Heart right ventricle (tissue), 16 donors: ENCODE results near the gene CNTN4. TPM values are rescaled to one million over a fixed set of nuclear protein-coding genes. Genes with fewer than 3 reads are reported as not detected.

Experiments used
- ATAC-seq, 8 donors: fragments of 200-7000 bp; cut with Tn5 transposase; one replicate each; pipeline ENCODE4 v1.9.1; 2020; ENCODE audit warnings: mild to moderate bottlenecking in 8 of 8, moderate library complexity in 8 of 8, moderate number of reproducible peaks in 1 of 8
- DNase-seq, 2 donors: peaks; one replicate each; pipeline ENCODE4 v3.0.0-alpha.2; 2020
- H3K27ac ChIP-seq, 10 donors: fragments of 200-600 bp; sonication (generic) in 2 of 10; one replicate each; pipeline versions ENCODE4 v1.5.0 to v1.8.0; 2020 to 2022; ENCODE audit warnings: mild to moderate bottlenecking in 3 of 10
- H3K27me3 ChIP-seq, 7 donors: fragments of 200-600 bp; one replicate each; pipeline ENCODE4 v1.8.0; 2021 to 2022; ENCODE audit warnings: mild to moderate bottlenecking in 2 of 7
- H3K36me3 ChIP-seq, 9 donors: fragments of 200-600 bp; sonication (generic) in 1 of 9; one replicate each; pipeline versions ENCODE4 v1.5.0 to v1.8.0; 2020 to 2022; ENCODE audit warnings: mild to moderate bottlenecking in 2 of 9
- H3K4me1 ChIP-seq, 9 donors: fragments of 200-600 bp; sonication (generic) in 1 of 9; one replicate each; pipeline versions ENCODE4 v1.5.0 to v1.8.0; 2020 to 2022; ENCODE audit warnings: mild to moderate bottlenecking in 4 of 9
- H3K4me3 ChIP-seq, 10 donors: fragments of 200-600 bp; sonication (generic) in 2 of 10; one replicate each; pipeline versions ENCODE4 v1.5.0 to v1.8.0; 2020 to 2022; ENCODE audit warnings: mild to moderate bottlenecking in 7 of 10, moderate library complexity in 2 of 10
- H3K9me3 ChIP-seq, 11 donors: fragments of 200-600 bp in 10 of 11; sonication (generic) in 2 of 11; one replicate each; pipeline versions ENCODE4 v1.5.0 to v1.8.0; 2013 to 2022; ENCODE audit warnings: mild to moderate bottlenecking in 2 of 11, control low read depth in 1 of 11, moderate library complexity in 1 of 11
- CTCF ChIP-seq, 9 donors: fragments of 200-600 bp; sonication (generic) in 2 of 9; IDR thresholded peaks; one replicate each; pipeline versions ENCODE4 v1.5.0 to v1.8.0; 2021 to 2022; ENCODE audit warnings: antibody characterized with exemption in 9 of 9, mild to moderate bottlenecking in 5 of 9, moderate library complexity in 1 of 9
- WGBS, 2 donors: extraction: QIAGEN DNeasy Blood & Tissue Kit; methylation state at CpG; one replicate each; pipeline ENCODE4 v1.1.7; 2013; ENCODE audit warnings: inconsistent platforms in 1 of 2; 5-methylcytosine and 5-hydroxymethylcytosine counted together
- intact Hi-C, 10 donors: fragments of 100-400 bp; cut with DNase I; formaldehyde crosslinking; loops; one replicate each; pipeline versions ENCODE4 v1.11.1 to v1.14.2; 2022
- polyA plus RNA-seq, 2 donors: library from polyadenylated mRNA; stranded (reverse); fragments of 200-250 nt; gene quantifications; one replicate each; pipeline ENCODE4 v1.2.3, GENCODE V29; 2013
- total RNA-seq, 10 donors: library from RNA; stranded (reverse); fragmentation: NEBNext Ultra II Directional in 3 of 10; extraction: Animal tissue kit (Norgen Biotek cat#: 25700) in 3 of 10; gene quantifications; one replicate each; pipeline versions ENCODE4 v1.2.1 to v1.2.4, GENCODE V29; 2021 to 2023
- donor health status: Arrhythmogenic right ventricular cardiomyopathy.
- donor health status: ischemic (EF 13 %, LVEDD 7.1; RV severe dilation, severe dysfunction).
- donor health status: healthy with polysubstance abuse.
- donor health status: DM: no; HTN: yes; CAD: no.
- donor health status: DM: no; HTN: no; CAD: no.
- donor health status: ischemic (EF 25% LVEDD 6.9; RV normal size, moderate dysfunction).
- donor health status: ischemic (EF 25% LVEDD 5.7; RV mildly dilated, moderate dysfunction).
- donor health status: healthy.
- donor health status: DM: yes; HTN: yes; CAD: no.
- donor health status: Ischemic cardiomyopathy.
- donor health status: ischemic (EF 35%, LVEDD 5.7; RV mildly dilated, moderate dysfunction).
- donor health status: nonischemic (EF 11% LVEDD 7.7; RV severe dilation, severe dysfunction).
- donor health status: DM: yes; HTN: yes; CAD: no.
- donor health status: PGD.
- donor health status: ischemic (EF 29% LVEDD 5.4; RV normal size, mild dysfunction).
- donor health status: nonischemic (EF 23%, LVEDD 6.1; RV moderate dilation, normal function).

Gene CNTN4
- total and polyA plus RNA-seq, 12 donors = 0.48 to 4.7 (median 2.5) TPM

- no peaks in the 10 kb centered on the region for H3K9me3 ChIP-seq
- H3K36me3 ChIP-seq = no peaks in the 10 kb centered on the region
- intact Hi-C loops = no loop called here
- H3K4me3 ChIP-seq = no peak overlapping the region
- DNase-seq (no peak), ATAC-seq (no peak)
- WGBS, 2 donors = 28 to 38% methylated on average over 1 of the region's 1 CpG
- no peak for TF ChIP-seq CTCF (IDR thresholded peaks at IDR 0.05)
- no peaks in the 10 kb centered on the region for H3K27me3 ChIP-seq
- no peaks in the 10 kb centered on the region for H3K4me1 ChIP-seq
- H3K27ac ChIP-seq = no peak overlapping the region
These were observed 800.1 kb downstream of the CNTN4 start for GRCh38 chr3:2898591-2899353.

GRCh38 chr3:2904054-2904453 is 805.4 kb downstream of the CNTN4 start:
- DNase-seq = no peak
- no peak for TF ChIP-seq CTCF (IDR thresholded peaks at IDR 0.05)
- no peaks in the 10 kb centered on the region for H3K36me3 ChIP-seq
- H3K4me1 ChIP-seq = no peaks in the 10 kb centered on the region
- no peaks in the 10 kb centered on the region for H3K9me3 ChIP-seq
- 73 to 76% methylated on average over 2 of the region's 2 CpGs for WGBS, 2 donors
- intact Hi-C loops = no loop called here
- H3K27me3 ChIP-seq = no peaks in the 10 kb centered on the region
- no peak overlapping the region for H3K4me3 ChIP-seq
- ATAC-seq = no peak
- H3K27ac ChIP-seq = no peak overlapping the region

GRCh38 chr3:2908693-2909351 is 810.2 kb downstream of the CNTN4 start:
- Histone ChIP-seq H3K36me3 (no peaks in the 10 kb centered on the region), H3K27me3 (no peaks in the 10 kb centered on the region), H3K4me3 (no peak overlapping the region), H3K4me1 (no peaks in the 10 kb centered on the region), H3K9me3 (no peaks in the 10 kb centered on the region), H3K27ac (no peak overlapping the region)
- ATAC-seq = no peak
- TF ChIP-seq CTCF (IDR thresholded peaks at IDR 0.05) = no peak
- intact Hi-C loops = no loop called here
- WGBS, 2 donors = 84 to 89% methylated on average over 5 of the region's 5 CpGs
- no peak for DNase-seq

GRCh38 chr3:2910997-2911396 is 812.3 kb downstream of the CNTN4 start:
- intact Hi-C loops = no loop called here
- TF ChIP-seq CTCF (IDR thresholded peaks at IDR 0.05) = no peak
- 47 to 53% methylated on average over 2 of the region's 2 CpGs for WGBS, 2 donors

More at GRCh38 chr3:2910997-2911396, 812.3 kb downstream of the CNTN4 start:
- no peak overlapping the region for H3K27ac ChIP-seq
- H3K27me3 ChIP-seq = no peaks in the 10 kb centered on the region
- DNase-seq (no peak), ATAC-seq (no peak)
- no peaks in the 10 kb centered on the region for H3K9me3 ChIP-seq
- H3K36me3 ChIP-seq = no peaks in the 10 kb centered on the region
- no peak overlapping the region for H3K4me3 ChIP-seq
- no peaks in the 10 kb centered on the region for H3K4me1 ChIP-seq
